ENCODE results near the gene SHB. TPM values are rescaled to one million over a fixed set of nuclear protein-coding genes. Genes with fewer than 3 reads are reported as not detected.

Gene SHB
- total RNA-seq, 2 experiments from 2014 or later = 1.2 TPM

- H3K9me3 Mint-ChIP-seq = no peaks in the 10 kb centered on the region
- intact Hi-C loops (cut with micrococcal nuclease) = no loop called here
- CTCF ChIA-PET = no interaction called here
These were observed 133.9 kb downstream of the SHB start for GRCh38 chr9:37935096-37935495.

DNA sequence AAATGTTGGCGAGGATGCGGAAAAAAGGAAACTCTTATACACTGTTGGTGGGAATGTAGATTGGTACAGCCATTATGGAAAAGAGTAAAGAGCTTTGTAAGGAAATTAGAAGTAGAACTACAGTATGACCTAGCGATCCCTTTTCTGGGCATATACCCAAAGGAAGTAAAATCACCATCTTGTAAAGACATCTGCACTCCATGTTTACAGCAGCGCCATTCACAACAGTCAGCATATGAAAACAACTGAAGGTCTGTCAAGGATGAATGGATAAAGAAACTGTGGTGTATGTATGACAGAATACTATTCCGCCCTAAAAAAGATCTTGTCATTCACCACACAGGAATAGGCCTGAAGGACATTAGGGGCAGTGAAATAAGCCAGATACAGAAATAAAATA is 137.4 kb downstream of the SHB start:
- Mint-ChIP-seq H3K27me3 (ENCODE audit: low read depth) (no peaks in the 10 kb centered on the region), H3K9me3 (no peaks in the 10 kb centered on the region), H3K36me3 (ENCODE audit: low read depth) (no peaks in the 10 kb centered on the region), H3K4me3 (no peak overlapping the region), H3K4me1 (ENCODE audit: low read depth) (peaks cover 3% of the 10 kb centered on the region), H3K27ac (no peak overlapping the region)
- DNase-seq = no peak
- intact Hi-C loops (cut with micrococcal nuclease) = no loop called here
- CTCF ChIA-PET = no interaction called here

More at GRCh38 chr9:37935096-37935495, 133.9 kb downstream of the SHB start:
- Mint-ChIP-seq H3K4me3 (no peak overlapping the region), H3K4me1 (ENCODE audit: low read depth) (no peaks in the 10 kb centered on the region), H3K27ac (no peak overlapping the region), H3K36me3 (ENCODE audit: low read depth) (no peaks in the 10 kb centered on the region), H3K27me3 (ENCODE audit: low read depth) (no peaks in the 10 kb centered on the region)
- DNase-seq = no peak

DNA sequence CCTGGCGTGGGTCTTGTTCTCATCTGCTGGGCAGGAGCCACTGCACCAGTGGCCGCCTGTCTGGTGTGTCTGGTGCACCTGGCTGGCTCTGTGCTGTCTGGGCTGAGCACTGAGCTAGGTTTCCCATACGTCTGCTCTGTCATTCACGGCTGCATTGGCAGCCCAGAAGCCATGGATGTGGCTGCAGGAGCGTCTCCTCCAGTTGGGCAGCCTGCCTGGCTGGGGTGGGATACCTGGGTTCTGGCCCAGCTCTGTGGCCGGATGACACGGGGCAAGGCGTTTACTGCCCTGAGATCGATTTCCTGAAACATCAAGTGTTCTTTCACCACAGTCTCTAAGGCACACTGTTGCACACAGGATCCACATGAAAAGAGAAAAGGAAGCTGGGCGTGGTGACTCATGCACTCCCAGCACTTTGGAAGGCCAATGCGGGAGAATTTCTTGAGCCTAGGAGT is 139.6 kb downstream of the SHB start:
- Mint-ChIP-seq H3K27ac (no peak overlapping the region), H3K27me3 (ENCODE audit: low read depth) (no peaks in the 10 kb centered on the region), H3K4me1 (ENCODE audit: low read depth) (peaks cover 3% of the 10 kb centered on the region), H3K9me3 (no peaks in the 10 kb centered on the region), H3K4me3 (no peak overlapping the region), H3K36me3 (ENCODE audit: low read depth) (no peaks in the 10 kb centered on the region)
- intact Hi-C loops (cut with micrococcal nuclease) = no loop called here
- no peak for DNase-seq
- CTCF ChIA-PET = no interaction called here

DNA sequence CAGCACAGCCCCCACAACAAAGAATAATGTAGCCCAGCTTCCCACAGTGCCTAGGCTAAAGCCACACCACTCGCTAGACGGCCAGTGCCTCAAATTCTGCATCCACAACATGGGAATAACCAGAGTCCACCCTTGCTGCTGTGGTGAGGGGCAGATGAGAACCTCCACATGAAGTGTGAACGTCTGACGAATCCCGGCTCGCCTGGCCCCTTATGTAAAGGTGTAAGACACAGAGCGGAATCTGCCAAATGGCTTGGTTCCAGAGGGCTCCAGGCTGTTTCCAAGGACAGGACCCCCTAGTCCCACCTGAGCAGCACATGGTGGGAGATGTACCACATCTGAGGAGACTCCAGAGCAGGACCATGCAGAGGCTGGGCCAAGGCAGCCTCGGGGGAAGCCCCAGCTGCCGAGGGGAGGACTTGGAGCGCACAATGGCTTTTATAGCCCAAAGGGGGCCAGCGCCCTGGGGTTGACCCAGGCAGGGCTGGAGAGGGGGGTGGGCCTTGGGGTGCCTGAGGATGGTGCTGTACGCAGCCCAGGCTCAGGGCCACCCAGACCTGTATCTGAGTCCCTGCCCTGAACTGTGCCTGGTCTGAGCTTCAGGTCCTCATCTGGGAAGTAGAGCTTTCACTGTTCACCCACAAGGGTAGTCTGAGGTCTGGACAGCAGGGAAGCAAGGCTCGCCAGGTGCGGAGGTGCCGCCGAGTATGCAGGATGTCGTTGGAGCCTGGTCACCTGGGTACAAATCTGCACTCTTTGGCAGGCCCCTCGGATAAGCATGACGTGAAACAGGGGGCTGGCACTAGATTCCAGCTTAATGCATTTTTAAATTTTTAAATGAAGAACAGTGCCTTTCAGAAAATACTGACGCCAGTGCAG is 140.2 kb downstream of the SHB start:
- intact Hi-C loops (cut with micrococcal nuclease) = no loop called here
- CTCF ChIA-PET = no interaction called here
- no peak for DNase-seq
- Mint-ChIP-seq H3K9me3 (no peaks in the 10 kb centered on the region), H3K27me3 (ENCODE audit: low read depth) (no peaks in the 10 kb centered on the region), H3K27ac (no peak overlapping the region), H3K4me1 (ENCODE audit: low read depth) (peaks cover 3% of the 10 kb centered on the region), H3K4me3 (no peak overlapping the region), H3K36me3 (ENCODE audit: low read depth) (no peaks in the 10 kb centered on the region)

- intact Hi-C loops (cut with micrococcal nuclease) = no loop called here
- Mint-ChIP-seq H3K27ac (no peak overlapping the region), H3K9me3 (no peaks in the 10 kb centered on the region), H3K36me3 (ENCODE audit: low read depth) (no peaks in the 10 kb centered on the region), H3K4me3 (no peak overlapping the region), H3K4me1 (ENCODE audit: low read depth) (peaks cover 3% of the 10 kb centered on the region), H3K27me3 (ENCODE audit: low read depth) (no peaks in the 10 kb centered on the region)
- no peak for DNase-seq
- CTCF ChIA-PET = no interaction called here
These were observed 141.2 kb downstream of the SHB start for GRCh38 chr9:37927601-37928551.

GRCh38 chr9:37927132-37927531 is 141.9 kb downstream of the SHB start:
- Mint-ChIP-seq H3K9me3 (no peaks in the 10 kb centered on the region), H3K36me3 (ENCODE audit: low read depth) (no peaks in the 10 kb centered on the region), H3K4me1 (ENCODE audit: low read depth) (peaks cover 3% of the 10 kb centered on the region), H3K27me3 (ENCODE audit: low read depth) (no peaks in the 10 kb centered on the region), H3K27ac (no peak overlapping the region), H3K4me3 (no peak overlapping the region)
- CTCF ChIA-PET = no interaction called here
- DNase-seq = no peak
- intact Hi-C loops (cut with micrococcal nuclease) = no loop called here

- DNase-seq = no peak
- Mint-ChIP-seq H3K9me3 (no peaks in the 10 kb centered on the region), H3K27me3 (ENCODE audit: low read depth) (no peaks in the 10 kb centered on the region), H3K4me1 (ENCODE audit: low read depth) (peaks cover 3% of the 10 kb centered on the region), H3K4me3 (no peak overlapping the region), H3K36me3 (ENCODE audit: low read depth) (no peaks in the 10 kb centered on the region), H3K27ac (no peak overlapping the region)
- intact Hi-C loops (cut with micrococcal nuclease) = no loop called here
- CTCF ChIA-PET = no interaction called here
These were observed 142.3 kb downstream of the SHB start for GRCh38 chr9:37926737-37927118.

DNA sequence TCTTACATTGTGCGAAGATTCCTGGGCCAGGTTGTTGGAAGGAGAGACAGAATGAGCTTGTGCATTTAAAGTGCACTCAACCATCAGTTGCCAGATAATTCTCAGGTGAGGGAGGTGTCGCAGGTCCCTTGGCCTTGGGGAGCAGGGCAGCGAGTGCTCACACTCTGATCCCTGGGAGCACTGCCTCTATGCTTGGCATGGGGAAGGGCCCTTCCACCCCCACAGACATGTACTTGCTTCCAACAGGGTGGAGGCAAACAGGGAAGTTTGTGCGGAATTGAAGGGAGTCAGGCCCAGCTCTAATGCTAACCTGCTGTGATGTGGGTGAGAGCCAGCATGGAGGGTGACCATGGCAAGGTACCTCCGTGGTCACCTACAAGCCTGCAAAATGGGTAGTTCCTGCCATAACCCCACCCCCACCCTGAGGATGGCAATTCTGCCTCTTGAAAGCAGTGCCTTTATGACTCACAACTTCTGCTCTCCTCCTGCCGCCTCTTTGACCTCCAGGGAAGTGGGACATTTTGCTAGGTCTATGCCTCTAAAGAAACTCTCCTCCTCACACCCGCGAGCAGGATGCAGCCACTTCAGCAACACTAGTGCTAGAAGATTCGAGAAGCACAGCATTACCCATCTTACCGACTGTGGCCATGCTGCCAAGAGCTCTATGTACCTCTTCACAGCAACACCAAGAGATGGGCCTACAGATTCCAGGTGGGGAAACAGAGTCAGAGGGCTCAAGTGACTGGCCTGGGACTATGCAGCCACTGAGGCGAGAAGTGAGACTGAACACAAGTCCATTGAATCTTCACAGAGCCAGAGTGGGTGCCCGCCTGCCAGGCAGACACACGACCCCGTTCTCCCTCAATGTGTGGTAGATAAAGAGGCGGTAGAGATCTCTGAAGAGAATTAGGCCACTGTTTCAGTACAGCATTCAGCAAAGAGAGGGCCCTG is 143.0 kb downstream of the SHB start:
- Mint-ChIP-seq H3K36me3 (ENCODE audit: low read depth) (no peaks in the 10 kb centered on the region), H3K27ac (no peak overlapping the region), H3K27me3 (ENCODE audit: low read depth) (no peaks in the 10 kb centered on the region), H3K9me3 (no peaks in the 10 kb centered on the region), H3K4me1 (ENCODE audit: low read depth) (peaks cover 3% of the 10 kb centered on the region), H3K4me3 (no peak overlapping the region)
- intact Hi-C loops (cut with micrococcal nuclease) = no loop called here
- CTCF ChIA-PET = interaction anchor here (1.2 kb wide), 1 partner anchor 13 kb away, joined by 4 read pairs; no protein-coding TSS in a partner anchor
- DNase-seq = no peak

- peaks cover 3% of the 10 kb centered on the region for H3K4me1 Mint-ChIP-seq (ENCODE audit: low read depth)
- H3K27me3 Mint-ChIP-seq (ENCODE audit: low read depth) = no peaks in the 10 kb centered on the region
- intact Hi-C loops (cut with micrococcal nuclease) = no loop called here
- no peak overlapping the region for H3K4me3 Mint-ChIP-seq
- H3K9me3 Mint-ChIP-seq = no peaks in the 10 kb centered on the region
- no peaks in the 10 kb centered on the region for H3K36me3 Mint-ChIP-seq (ENCODE audit: low read depth)
- H3K27ac Mint-ChIP-seq = no peak overlapping the region
- DNase-seq = no peak
- CTCF ChIA-PET = interaction anchor here (0.9 to 1.2 kb wide), 2 partner anchors 11 to 12 kb away, joined by 4 read pairs; no protein-coding TSS in a partner anchor
These were observed 144.0 kb downstream of the SHB start for GRCh38 chr9:37925006-37925405.

DNA sequence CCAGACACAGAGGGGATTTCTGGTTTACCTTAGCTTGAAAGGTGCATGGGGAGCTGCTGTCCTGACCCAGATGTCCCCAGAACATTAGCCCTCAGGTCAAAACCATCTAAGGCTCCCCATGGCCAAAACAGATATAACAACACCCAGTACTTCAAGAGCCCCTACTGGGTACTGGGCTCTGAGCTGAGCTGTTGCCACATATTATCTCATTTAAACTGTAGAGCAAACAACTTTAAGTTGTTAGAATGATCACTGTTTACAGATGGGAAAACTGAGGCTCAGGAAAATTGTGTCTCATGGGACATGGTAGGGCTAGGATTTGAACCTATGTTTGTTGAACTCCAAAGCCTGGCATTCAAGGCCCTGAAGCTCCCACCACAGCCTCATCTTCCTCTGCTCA is 144.5 kb downstream of the SHB start:
- H3K9me3 Mint-ChIP-seq = no peaks in the 10 kb centered on the region
- CTCF ChIA-PET = interaction anchor here (0.9 kb wide), 1 partner anchor 11 kb away, joined by 4 read pairs; no protein-coding TSS in a partner anchor
- no peaks in the 10 kb centered on the region for H3K36me3 Mint-ChIP-seq (ENCODE audit: low read depth)
- intact Hi-C loops (cut with micrococcal nuclease) = no loop called here
- DNase-seq = no peak
- no peaks in the 10 kb centered on the region for H3K27me3 Mint-ChIP-seq (ENCODE audit: low read depth)
- H3K4me3 Mint-ChIP-seq = no peak overlapping the region
- H3K4me1 Mint-ChIP-seq (ENCODE audit: low read depth) = peaks cover 3% of the 10 kb centered on the region
- H3K27ac Mint-ChIP-seq = no peak overlapping the region

DNA sequence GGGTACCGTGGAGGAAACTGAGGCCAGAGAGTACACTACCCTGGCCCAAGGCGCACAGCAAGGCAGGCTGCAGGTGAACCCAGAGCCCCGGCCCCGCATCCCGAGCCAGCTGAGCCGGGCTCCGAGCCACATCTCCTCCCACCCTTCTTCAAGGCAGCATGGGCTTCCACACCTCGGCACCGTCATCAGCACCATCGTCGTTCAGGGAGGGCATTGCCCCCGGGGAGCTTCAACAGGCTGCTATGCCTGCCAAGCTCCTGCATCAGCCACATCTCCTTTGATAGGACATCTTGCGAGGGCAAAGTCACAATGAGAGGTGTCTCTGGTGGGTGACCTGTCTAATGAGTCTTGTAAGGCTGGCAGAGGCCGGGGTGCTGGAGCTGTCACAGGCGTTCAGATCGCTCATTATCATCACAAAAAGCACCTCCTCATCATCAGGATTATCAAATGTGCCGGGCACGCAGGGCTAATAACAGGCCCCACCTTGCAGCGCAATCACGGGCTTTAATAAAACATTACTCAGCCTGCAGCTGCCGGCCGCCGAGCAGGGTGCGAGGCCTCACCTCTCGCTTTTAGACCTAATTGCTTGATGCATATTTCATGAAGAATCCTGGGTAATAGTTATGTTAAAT is 145.1 kb downstream of the SHB start:
- Mint-ChIP-seq H3K4me1 (ENCODE audit: low read depth) (no peaks in the 10 kb centered on the region), H3K27ac (no peak overlapping the region), H3K9me3 (no peaks in the 10 kb centered on the region), H3K36me3 (ENCODE audit: low read depth) (no peaks in the 10 kb centered on the region), H3K27me3 (ENCODE audit: low read depth) (no peaks in the 10 kb centered on the region), H3K4me3 (no peak overlapping the region)
- DNase-seq = no peak
- intact Hi-C loops (cut with micrococcal nuclease) = no loop called here
- CTCF ChIA-PET = interaction anchor here (0.9 kb wide), 1 partner anchor 10 kb away, joined by 4 read pairs; no protein-coding TSS in a partner anchor
